ENCODE data around the gene AOPEP.

- TF ChIP-seq CTCF (IDR thresholded peaks at IDR 0.05; ENCODE audit: poor library complexity, severe bottlenecking): no peak
- TF ChIP-seq POLR2AphosphoS5 (IDR thresholded peaks at IDR 0.05): no peak
- TF ChIP-seq EP300 (conservative IDR thresholded peaks at IDR 0.05; ENCODE audit: poor library complexity, severe bottlenecking): no peak
- no peak for TF ChIP-seq RAD21 (conservative IDR thresholded peaks at IDR 0.05)
Measured at GRCh38 chr9:95065224-95065623, 338.7 kb downstream of the AOPEP start.
